Neural progenitor cell (in vitro differentiated cells): Measurements from ENCODE around the gene ADH7. TPM values are rescaled to one million over a fixed set of nuclear protein-coding genes. Genes with fewer than 3 reads are reported as not detected.
"Not testable (repeated sequence)": the region's sequence is repeated elsewhere in the genome, so short reads cannot be mapped to it uniquely, and the experiment has no call there.

Experiments
- DNase-seq: peaks from one replicate; pipeline ENCODE4 v3.0.0-alpha.2; 2016; ENCODE audit warnings: low spot score
- H2AFZ ChIP-seq: fragments of 200-600 bp; sonication (generic); replicated peaks from 2 replicates; pipeline ENCODE4 v1.6.1; 2016; ENCODE audit warnings: antibody characterized with exemption
- H3F3A ChIP-seq: fragments of 200-600 bp; sonication (generic); 2 replicates; pipeline ENCODE4 v1.6.1; 2016; ENCODE audit warnings: antibody characterized with exemption, low read depth
- H3K27ac ChIP-seq: fragments of 200-600 bp; sonication (generic); 2 replicates; pipeline ENCODE4 v1.5.1; 2016; ENCODE audit warnings: mild to moderate bottlenecking
- H3K27me3 ChIP-seq: fragments of 200-600 bp; sonication (generic); 2 replicates; pipeline ENCODE4 v1.6.1; 2016; ENCODE audit warnings: mild to moderate bottlenecking, moderate library complexity
- H3K36me3 ChIP-seq: fragments of 200-600 bp; sonication (generic); 2 replicates; pipeline ENCODE4 v1.5.1; 2016
- H3K4me1 ChIP-seq: fragments of 200-600 bp; sonication (generic); 2 replicates; pipeline ENCODE4 v1.6.1; 2016; ENCODE audit warnings: mixed run types
- H3K4me2 ChIP-seq: fragments of 200-600 bp; sonication (generic); 2 replicates; pipeline ENCODE4 v1.6.1; 2016
- H3K4me3 ChIP-seq: fragments of 200-600 bp; sonication (generic); 2 replicates; pipeline ENCODE4 v1.5.1; 2016
- H3K79me2 ChIP-seq: fragments of 200-600 bp; sonication (generic); 2 replicates; pipeline ENCODE4 v1.6.1; 2016; ENCODE audit warnings: low read depth
- H3K9ac ChIP-seq: fragments of 200-600 bp; sonication (generic); 2 replicates; pipeline ENCODE4 v1.6.1; 2016
- H3K9me3 ChIP-seq: fragments of 200-600 bp; sonication (generic); 2 replicates; pipeline ENCODE4 v1.5.1; 2016; ENCODE audit warnings: low read depth
- H4K20me1 ChIP-seq: fragments of 200-600 bp; sonication (generic); 2 replicates; pipeline ENCODE4 v1.6.1; 2016; ENCODE audit warnings: low read depth
- H3K27ac Mint-ChIP-seq: 3 replicates; pipeline ENCODE4 v1.8.0; 2021; ENCODE audit warnings: mixed read lengths
- H3K27me3 Mint-ChIP-seq: 2 replicates; pipeline ENCODE4 v1.8.0; 2022; ENCODE audit warnings: low read depth, mild to moderate bottlenecking, inconsistent platforms, moderate library complexity, mixed read lengths; ENCODE audit not compliant: insufficient read depth
- H3K36me3 Mint-ChIP-seq: 3 replicates; pipeline ENCODE4 v1.8.0; 2021; ENCODE audit warnings: mixed read lengths
- H3K4me1 Mint-ChIP-seq: 3 replicates; pipeline ENCODE4 v1.8.0; 2021; ENCODE audit warnings: mixed read lengths
- H3K4me3 Mint-ChIP-seq: 3 replicates; pipeline ENCODE4 v1.8.0; 2021; ENCODE audit warnings: mild to moderate bottlenecking, moderate library complexity, mixed read lengths
- H3K9me3 Mint-ChIP-seq: 3 replicates; pipeline ENCODE4 v1.8.0; 2020; ENCODE audit warnings: mixed read lengths
- CTCF ChIP-seq: fragments of 200-600 bp; sonication (generic); IDR thresholded peaks from 2 replicates; pipeline ENCODE4 v1.5.1; 2017; ENCODE audit warnings: antibody characterized with exemption, mild to moderate bottlenecking
- EZH2 ChIP-seq: fragments of 200-600 bp; sonication (generic); IDR thresholded peaks from 2 replicates; pipeline ENCODE4 v1.6.1; 2017; ENCODE audit warnings: antibody characterized with exemption, mild to moderate bottlenecking, moderate library complexity
- EZH2phosphoT487 ChIP-seq: fragments of 200-600 bp; sonication (generic); IDR thresholded peaks from 2 replicates; pipeline ENCODE4 v1.6.1; 2017; ENCODE audit warnings: antibody characterized with exemption
- total RNA-seq: library from RNA; depleted of rRNA; stranded (reverse); fragments of >200 nt; gene quantifications from 2 replicates; pipeline ENCODE4 v1.2.3, GENCODE V29; 2015; ENCODE audit warnings: low replicate concordance

The ADH7 gene
- total RNA-seq, 1 donor from 2014 or later = not detected

- TF ChIP-seq CTCF (no peak), EZH2phosphoT487 (no peak), EZH2 (no peak)
These were observed 55.6 kb downstream of the ADH7 start for GRCh38 chr4:99379571-99379970.

DNA sequence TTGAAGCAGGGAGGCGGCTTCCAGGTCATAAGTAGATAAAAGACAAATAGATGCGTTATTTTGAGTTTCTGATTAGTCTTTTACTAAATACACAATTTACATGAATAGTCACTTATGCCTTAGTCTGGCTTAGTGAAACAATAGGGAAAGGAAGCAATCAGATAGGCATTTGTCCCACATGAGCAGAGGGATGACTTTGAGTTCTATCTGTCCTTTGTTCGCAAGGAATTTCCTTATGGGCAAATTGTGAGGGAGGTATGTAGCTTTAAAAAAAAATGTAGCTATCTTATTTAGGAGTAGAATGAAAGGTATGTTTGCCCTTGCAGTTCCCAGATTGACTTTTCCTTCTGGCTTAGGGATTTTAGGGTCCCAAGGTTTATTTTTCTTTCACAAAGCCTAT is 56.3 kb downstream of the ADH7 start:
- peaks cover 5% of the 10 kb centered on the region for H3K9me3 Mint-ChIP-seq
- Histone ChIP-seq H4K20me1 (no peaks in the 10 kb centered on the region), H2AFZ (no peak overlapping the region), H3K36me3 (no peaks in the 10 kb centered on the region), H3K27ac (no peak overlapping the region), H3K79me2 (no peaks in the 10 kb centered on the region), H3K4me2 (no peak overlapping the region), H3K4me1 (no peaks in the 10 kb centered on the region), H3K9ac (no peak overlapping the region), H3F3A (no peaks in the 10 kb centered on the region), H3K27me3 (no peaks in the 10 kb centered on the region), H3K4me3 (no peak overlapping the region), H3K9me3 (no peaks in the 10 kb centered on the region)
- H3K27me3 Mint-ChIP-seq = no peaks in the 10 kb centered on the region
- DNase-seq = no peak
- no peaks in the 10 kb centered on the region for H3K36me3 Mint-ChIP-seq
- TF ChIP-seq CTCF = no peak
- no peak for TF ChIP-seq EZH2
- no peak overlapping the region for H3K27ac Mint-ChIP-seq
- H3K4me1 Mint-ChIP-seq = no peaks in the 10 kb centered on the region
- H3K4me3 Mint-ChIP-seq = no peak overlapping the region

More at GRCh38 chr4:99379571-99379970, 55.6 kb downstream of the ADH7 start:
- no peak overlapping the region for H3K4me2 ChIP-seq
- no peak for DNase-seq
- H2AFZ ChIP-seq = no peak overlapping the region
- no peaks in the 10 kb centered on the region for H4K20me1 ChIP-seq
- no peaks in the 10 kb centered on the region for H3K27me3 ChIP-seq
- peaks cover 5% of the 10 kb centered on the region for H3K9me3 Mint-ChIP-seq
- no peak overlapping the region for H3K4me3 Mint-ChIP-seq
- H3K9ac ChIP-seq = no peak overlapping the region
- no peaks in the 10 kb centered on the region for H3K79me2 ChIP-seq
- no peaks in the 10 kb centered on the region for H3K36me3 ChIP-seq
- no peaks in the 10 kb centered on the region for H3K9me3 ChIP-seq
- H3K27me3 Mint-ChIP-seq = no peaks in the 10 kb centered on the region
- H3K4me1 Mint-ChIP-seq = no peaks in the 10 kb centered on the region
- H3K36me3 Mint-ChIP-seq = no peaks in the 10 kb centered on the region
- H3K4me3 ChIP-seq = no peak overlapping the region
- no peak overlapping the region for H3K27ac Mint-ChIP-seq
- H3F3A ChIP-seq = no peaks in the 10 kb centered on the region
- no peaks in the 10 kb centered on the region for H3K4me1 ChIP-seq
- no peak overlapping the region for H3K27ac ChIP-seq

- not testable (repeated sequence) for H3K36me3 Mint-ChIP-seq, H3K27ac Mint-ChIP-seq, H3K4me2 ChIP-seq, H3K27me3 Mint-ChIP-seq, H3K27ac ChIP-seq, H3K79me2 ChIP-seq, H3K4me1 Mint-ChIP-seq, H3K27me3 ChIP-seq, H3K4me3 ChIP-seq, H3K9ac ChIP-seq, H3K9me3 ChIP-seq, H2AFZ ChIP-seq, H3K9me3 Mint-ChIP-seq, H3F3A ChIP-seq, H3K4me3 Mint-ChIP-seq, H3K36me3 ChIP-seq, H4K20me1 ChIP-seq, H3K4me1 ChIP-seq
- peak; percentile 56 for TF ChIP-seq CTCF
- DNase-seq = peak; percentile 39
These were observed 57.8 kb downstream of the ADH7 start for GRCh38 chr4:99377341-99377740.

DNA sequence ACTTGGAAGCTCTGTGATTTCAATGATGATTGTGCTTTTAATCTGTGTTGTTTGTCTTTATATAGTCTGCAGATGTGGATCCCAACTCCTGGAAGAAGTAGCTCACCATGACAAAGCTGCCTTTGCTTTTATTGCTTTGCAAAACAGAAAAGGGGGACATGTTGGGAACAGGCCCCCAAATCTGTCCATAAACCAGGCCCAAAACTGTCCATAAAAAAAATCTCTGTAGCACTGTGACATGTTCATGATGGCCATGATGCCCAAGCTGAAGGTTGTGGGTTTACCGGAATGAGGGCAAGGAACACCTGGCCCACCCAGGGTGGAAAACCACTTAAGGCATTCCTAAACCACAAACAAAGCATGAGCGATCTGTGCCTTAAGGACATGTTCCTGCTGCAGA is 62.7 kb downstream of the ADH7 start:
- not testable (repeated sequence) for H3K27me3 ChIP-seq, H3K36me3 ChIP-seq, H3K27ac Mint-ChIP-seq, H3K4me3 Mint-ChIP-seq, H3K4me1 Mint-ChIP-seq, H3K4me3 ChIP-seq, H2AFZ ChIP-seq, H3K9me3 Mint-ChIP-seq, H3K27ac ChIP-seq, H3K27me3 Mint-ChIP-seq, H3K4me1 ChIP-seq, H3F3A ChIP-seq, H3K79me2 ChIP-seq, DNase-seq, H3K9me3 ChIP-seq, H3K9ac ChIP-seq, H3K36me3 Mint-ChIP-seq, H4K20me1 ChIP-seq, H3K4me2 ChIP-seq

GRCh38 chr4:99367817-99368216 is 67.3 kb downstream of the ADH7 start:
- H2AFZ ChIP-seq, H3K27me3 ChIP-seq, H3K79me2 ChIP-seq, H3K9me3 ChIP-seq, H3F3A ChIP-seq, H3K27me3 Mint-ChIP-seq, H3K9ac ChIP-seq, H3K36me3 ChIP-seq, H3K27ac ChIP-seq, H3K4me3 ChIP-seq, H3K27ac Mint-ChIP-seq, H3K9me3 Mint-ChIP-seq, H3K4me1 Mint-ChIP-seq, DNase-seq, H3K4me2 ChIP-seq, H3K4me3 Mint-ChIP-seq, H3K36me3 Mint-ChIP-seq, H3K4me1 ChIP-seq, H4K20me1 ChIP-seq: not testable (repeated sequence)
